WTC11 (cell line): Measurements from ENCODE around the gene ZNF749. TPM values are rescaled to one million over a fixed set of nuclear protein-coding genes. Genes with fewer than 3 reads are reported as not detected.

Experiments
- ATAC-seq: fragments of 200-7000 bp; cut with Tn5 transposase; 2 replicates; pipeline ENCODE4 v1.10.0; 2021; ENCODE audit warnings: mild to moderate bottlenecking, moderate library complexity
- CTCF ChIA-PET: fragments of 300-600 bp; sonication (Branson Sonifier 250); formaldehyde crosslinking; loops from one replicate; lab custom pipeline; 2021; ENCODE audit warnings: antibody characterized with exemption; lab: Charles Lee
- POLR2A ChIA-PET: fragments of 350-600 bp; sonication (Branson Sonifier 250); formaldehyde crosslinking; loops from one replicate; lab custom pipeline; 2021; ENCODE audit warnings: antibody characterized with exemption; lab: Charles Lee
- DNase-seq: peaks from one replicate; pipeline ENCODE4 v3.0.0; 2021; ENCODE audit warnings: low spot score
- H3K27ac Mint-ChIP-seq: 2 replicates; pipeline ENCODE4 v1.8.0; 2021; ENCODE audit warnings: mixed read lengths
- H3K27me3 Mint-ChIP-seq: 2 replicates; pipeline ENCODE4 v1.8.0; 2021; ENCODE audit warnings: low read depth, mild to moderate bottlenecking, moderate library complexity, mixed read lengths
- H3K36me3 Mint-ChIP-seq: 2 replicates; pipeline ENCODE4 v1.8.0; 2021; ENCODE audit warnings: mixed read lengths
- H3K4me1 Mint-ChIP-seq: 2 replicates; pipeline ENCODE4 v1.8.0; 2022; ENCODE audit warnings: mixed read lengths
- H3K4me3 Mint-ChIP-seq: 2 replicates; pipeline ENCODE4 v1.8.0; 2021; ENCODE audit warnings: mild to moderate bottlenecking, moderate library complexity, mixed read lengths
- H3K9me3 Mint-ChIP-seq: 2 replicates; pipeline ENCODE4 v1.8.0; 2021; ENCODE audit warnings: mixed read lengths
- CREM ChIP-seq: sonication (generic); formaldehyde crosslinking; IDR thresholded peaks from 2 replicates; pipeline ENCODE4 v1.8.1; 2022; ENCODE audit warnings: mild to moderate bottlenecking, missing genetic modification reagents, moderate library complexity
- FOXK1 ChIP-seq: sonication (generic); formaldehyde crosslinking; IDR thresholded peaks from 2 replicates; pipeline ENCODE4 v1.8.0; 2022; ENCODE audit warnings: mild to moderate bottlenecking, moderate library complexity, missing genetic modification reagents
- FOXP1 ChIP-seq: sonication (generic); formaldehyde crosslinking; IDR thresholded peaks from 2 replicates; pipeline ENCODE4 v1.8.0; 2022; ENCODE audit warnings: missing genetic modification reagents, mild to moderate bottlenecking, moderate library complexity, borderline replicate concordance
- GABPB1 ChIP-seq: sonication (generic); formaldehyde crosslinking; IDR thresholded peaks from 2 replicates; pipeline ENCODE4 v1.8.1; 2023; ENCODE audit warnings: mild to moderate bottlenecking, missing genetic modification reagents
- KAT7 ChIP-seq: sonication (generic); formaldehyde crosslinking; IDR thresholded peaks from 2 replicates; pipeline ENCODE4 v1.8.1; 2023; ENCODE audit warnings: missing genetic modification reagents, mild to moderate bottlenecking, borderline replicate concordance
- MYBL2 ChIP-seq: sonication (generic); formaldehyde crosslinking; IDR thresholded peaks from 2 replicates; pipeline ENCODE4 v1.8.1; 2023; ENCODE audit warnings: mild to moderate bottlenecking, moderate library complexity, missing genetic modification reagents
- NFYB ChIP-seq: sonication (generic); formaldehyde crosslinking; conservative IDR thresholded peaks from 2 replicates; pipeline ENCODE4 v1.8.0; 2022; ENCODE audit warnings: low read depth, missing genetic modification reagents
- SP1 ChIP-seq: sonication (generic); formaldehyde crosslinking; conservative IDR thresholded peaks from 2 replicates; pipeline ENCODE4 v1.8.1; 2022; ENCODE audit warnings: missing genetic modification reagents
- total RNA-seq: library from RNA; stranded (reverse); gene quantifications from 3 replicates; pipeline ENCODE4 v1.2.3, GENCODE V29; 2021
- TF ChIP-seq, protein P1 (sequence below): sonication (generic); formaldehyde crosslinking; IDR thresholded peaks from 2 replicates; pipeline ENCODE4 v1.8.0; 2022; ENCODE audit warnings: mild to moderate bottlenecking, missing genetic modification reagents
- TF ChIP-seq, protein P2 (sequence below): sonication (generic); formaldehyde crosslinking; IDR thresholded peaks from 2 replicates; pipeline ENCODE4 v1.8.0; 2023; ENCODE audit warnings: missing genetic modification reagents
- TF ChIP-seq, protein P3 (sequence below): sonication (generic); formaldehyde crosslinking; IDR thresholded peaks from 2 replicates; pipeline ENCODE4 v1.8.1; 2022; ENCODE audit warnings: missing genetic modification reagents, borderline replicate concordance
- TF ChIP-seq, protein P4 (sequence below): sonication (generic); formaldehyde crosslinking; IDR thresholded peaks from 2 replicates; pipeline ENCODE4 v1.8.1; 2023; ENCODE audit warnings: mild to moderate bottlenecking, missing genetic modification reagents, moderate library complexity
- TF ChIP-seq, protein P5 (sequence below): sonication (generic); formaldehyde crosslinking; IDR thresholded peaks from 2 replicates; pipeline ENCODE4 v1.8.0; 2023; ENCODE audit warnings: missing genetic modification reagents, mild to moderate bottlenecking, borderline replicate concordance
- TF ChIP-seq, protein P6 (sequence below): sonication (generic); formaldehyde crosslinking; IDR thresholded peaks from 2 replicates; pipeline ENCODE4 v1.8.0; 2022; ENCODE audit warnings: mild to moderate bottlenecking, missing genetic modification reagents
- TF ChIP-seq, protein P7 (sequence below): sonication (generic); formaldehyde crosslinking; IDR thresholded peaks from 2 replicates; pipeline ENCODE4 v1.8.1; 2023; ENCODE audit warnings: mild to moderate bottlenecking, moderate library complexity, missing genetic modification reagents

Gene ZNF749
- total RNA-seq, 1 experiment from 2014 or later = 34.6 TPM

DNA sequence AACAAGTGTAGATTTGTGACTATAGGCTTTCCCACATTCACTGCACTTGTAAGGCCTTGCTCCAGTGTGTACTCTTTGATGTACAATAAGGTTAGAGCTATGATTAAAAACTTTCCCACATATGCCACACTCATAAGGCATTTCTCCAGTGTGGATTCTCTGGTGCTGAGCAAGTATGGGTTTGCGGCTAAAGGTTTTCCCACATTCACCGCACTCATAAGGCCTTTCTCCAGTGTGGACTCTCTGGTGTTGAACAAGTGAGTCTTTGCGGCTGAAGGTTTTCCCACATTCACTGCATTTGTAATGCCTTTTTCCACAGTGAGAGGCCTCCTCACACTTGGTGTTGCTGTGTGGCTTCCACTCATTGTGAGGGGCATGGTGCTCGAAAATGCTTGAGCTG is 38.5 kb downstream of the ZNF749 start (continued):
- TF ChIP-seq, protein P1, sequence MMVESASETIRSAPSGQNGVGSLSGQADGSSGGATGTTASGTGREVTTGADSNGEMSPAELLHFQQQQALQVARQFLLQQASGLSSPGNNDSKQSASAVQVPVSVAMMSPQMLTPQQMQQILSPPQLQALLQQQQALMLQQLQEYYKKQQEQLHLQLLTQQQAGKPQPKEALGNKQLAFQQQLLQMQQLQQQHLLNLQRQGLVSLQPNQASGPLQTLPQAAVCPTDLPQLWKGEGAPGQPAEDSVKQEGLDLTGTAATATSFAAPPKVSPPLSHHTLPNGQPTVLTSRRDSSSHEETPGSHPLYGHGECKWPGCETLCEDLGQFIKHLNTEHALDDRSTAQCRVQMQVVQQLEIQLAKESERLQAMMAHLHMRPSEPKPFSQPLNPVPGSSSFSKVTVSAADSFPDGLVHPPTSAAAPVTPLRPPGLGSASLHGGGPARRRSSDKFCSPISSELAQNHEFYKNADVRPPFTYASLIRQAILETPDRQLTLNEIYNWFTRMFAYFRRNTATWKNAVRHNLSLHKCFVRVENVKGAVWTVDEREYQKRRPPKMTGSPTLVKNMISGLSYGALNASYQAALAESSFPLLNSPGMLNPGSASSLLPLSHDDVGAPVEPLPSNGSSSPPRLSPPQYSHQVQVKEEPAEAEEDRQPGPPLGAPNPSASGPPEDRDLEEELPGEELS (CRISPR knock-in tag) = no peak
- TF ChIP-seq, protein P2, sequence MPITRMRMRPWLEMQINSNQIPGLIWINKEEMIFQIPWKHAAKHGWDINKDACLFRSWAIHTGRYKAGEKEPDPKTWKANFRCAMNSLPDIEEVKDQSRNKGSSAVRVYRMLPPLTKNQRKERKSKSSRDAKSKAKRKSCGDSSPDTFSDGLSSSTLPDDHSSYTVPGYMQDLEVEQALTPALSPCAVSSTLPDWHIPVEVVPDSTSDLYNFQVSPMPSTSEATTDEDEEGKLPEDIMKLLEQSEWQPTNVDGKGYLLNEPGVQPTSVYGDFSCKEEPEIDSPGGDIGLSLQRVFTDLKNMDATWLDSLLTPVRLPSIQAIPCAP (CRISPR knock-in tag) = no peak
- TF ChIP-seq KAT7 (CRISPR knock-in tag) = no peak
- no peak for TF ChIP-seq SP1

DNA sequence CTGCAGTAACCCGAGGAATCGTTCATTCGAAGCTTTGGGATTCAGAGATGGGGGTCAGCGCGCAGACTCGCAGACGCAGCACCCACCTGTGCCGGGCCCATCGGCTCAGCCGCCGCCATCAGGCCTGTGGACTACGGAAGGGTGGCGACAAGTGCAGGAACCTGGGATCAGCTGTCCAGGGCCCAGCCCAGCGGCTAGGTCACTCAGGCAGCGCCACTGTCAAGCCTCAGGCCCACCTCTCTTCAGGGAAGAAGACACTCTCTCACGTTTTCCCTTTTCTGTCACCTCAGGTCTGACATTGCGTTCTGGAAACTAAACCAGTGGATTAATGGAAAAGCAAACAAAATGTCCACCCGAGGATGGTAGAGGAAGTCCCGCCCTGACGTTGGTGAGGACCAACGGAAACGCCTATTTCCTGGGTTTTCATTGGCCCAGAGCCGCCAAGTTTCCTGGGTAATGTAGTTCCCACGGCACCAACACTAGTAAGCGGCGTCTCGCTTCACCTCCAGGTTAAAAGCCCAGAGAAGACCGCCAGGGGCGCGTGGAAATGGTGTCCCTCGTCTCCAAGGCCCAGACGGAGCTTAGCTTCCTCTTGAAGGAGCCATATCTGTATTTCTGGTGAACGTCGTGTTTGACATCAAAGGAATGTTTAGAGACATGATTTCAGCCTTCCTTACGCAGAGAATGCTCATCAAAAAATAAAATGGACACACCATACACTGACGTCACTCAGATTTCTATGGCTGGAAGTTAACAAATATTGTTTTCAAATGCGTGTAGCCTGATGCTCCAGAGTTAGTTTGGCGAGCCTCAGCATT is 42.3 kb downstream of the ZNF749 start, which contains the start of gene ZNF772:
Gene ZNF772 (minus strand): TSS at position 376 of the 818 bp plus-strand sequence. CDS start 257 bp downstream, at position 119.
- H3K27me3 Mint-ChIP-seq = peaks cover 39% of the 10 kb centered on the region
- peak; percentile 99 for ATAC-seq
- TF ChIP-seq, protein P3, sequence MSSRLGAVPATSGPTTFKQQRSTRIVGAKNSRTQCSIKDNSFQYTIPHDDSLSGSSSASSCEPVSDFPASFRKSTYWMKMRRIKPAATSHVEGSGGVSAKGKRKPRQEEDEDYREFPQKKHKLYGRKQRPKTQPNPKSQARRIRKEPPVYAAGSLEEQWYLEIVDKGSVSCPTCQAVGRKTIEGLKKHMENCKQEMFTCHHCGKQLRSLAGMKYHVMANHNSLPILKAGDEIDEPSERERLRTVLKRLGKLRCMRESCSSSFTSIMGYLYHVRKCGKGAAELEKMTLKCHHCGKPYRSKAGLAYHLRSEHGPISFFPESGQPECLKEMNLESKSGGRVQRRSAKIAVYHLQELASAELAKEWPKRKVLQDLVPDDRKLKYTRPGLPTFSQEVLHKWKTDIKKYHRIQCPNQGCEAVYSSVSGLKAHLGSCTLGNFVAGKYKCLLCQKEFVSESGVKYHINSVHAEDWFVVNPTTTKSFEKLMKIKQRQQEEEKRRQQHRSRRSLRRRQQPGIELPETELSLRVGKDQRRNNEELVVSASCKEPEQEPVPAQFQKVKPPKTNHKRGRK (CRISPR knock-in tag) = no peak
- TF ChIP-seq NFYB (CRISPR knock-in tag) = peak; percentile 80
- peak; percentile 52; the same call in 1 of the 2 replicates for TF ChIP-seq FOXK1 (CRISPR knock-in tag)
- TF ChIP-seq MYBL2 (CRISPR knock-in tag) = no peak
- no peak; the same call in 1 of the 2 replicates for TF ChIP-seq GABPB1
- TF ChIP-seq FOXP1 (CRISPR knock-in tag) = peak; percentile 27; the same call in 1 of the 2 replicates
- TF ChIP-seq, protein P4, sequence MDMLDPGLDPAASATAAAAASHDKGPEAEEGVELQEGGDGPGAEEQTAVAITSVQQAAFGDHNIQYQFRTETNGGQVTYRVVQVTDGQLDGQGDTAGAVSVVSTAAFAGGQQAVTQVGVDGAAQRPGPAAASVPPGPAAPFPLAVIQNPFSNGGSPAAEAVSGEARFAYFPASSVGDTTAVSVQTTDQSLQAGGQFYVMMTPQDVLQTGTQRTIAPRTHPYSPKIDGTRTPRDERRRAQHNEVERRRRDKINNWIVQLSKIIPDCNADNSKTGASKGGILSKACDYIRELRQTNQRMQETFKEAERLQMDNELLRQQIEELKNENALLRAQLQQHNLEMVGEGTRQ (CRISPR knock-in tag) = no peak
- TF ChIP-seq, protein P5, sequence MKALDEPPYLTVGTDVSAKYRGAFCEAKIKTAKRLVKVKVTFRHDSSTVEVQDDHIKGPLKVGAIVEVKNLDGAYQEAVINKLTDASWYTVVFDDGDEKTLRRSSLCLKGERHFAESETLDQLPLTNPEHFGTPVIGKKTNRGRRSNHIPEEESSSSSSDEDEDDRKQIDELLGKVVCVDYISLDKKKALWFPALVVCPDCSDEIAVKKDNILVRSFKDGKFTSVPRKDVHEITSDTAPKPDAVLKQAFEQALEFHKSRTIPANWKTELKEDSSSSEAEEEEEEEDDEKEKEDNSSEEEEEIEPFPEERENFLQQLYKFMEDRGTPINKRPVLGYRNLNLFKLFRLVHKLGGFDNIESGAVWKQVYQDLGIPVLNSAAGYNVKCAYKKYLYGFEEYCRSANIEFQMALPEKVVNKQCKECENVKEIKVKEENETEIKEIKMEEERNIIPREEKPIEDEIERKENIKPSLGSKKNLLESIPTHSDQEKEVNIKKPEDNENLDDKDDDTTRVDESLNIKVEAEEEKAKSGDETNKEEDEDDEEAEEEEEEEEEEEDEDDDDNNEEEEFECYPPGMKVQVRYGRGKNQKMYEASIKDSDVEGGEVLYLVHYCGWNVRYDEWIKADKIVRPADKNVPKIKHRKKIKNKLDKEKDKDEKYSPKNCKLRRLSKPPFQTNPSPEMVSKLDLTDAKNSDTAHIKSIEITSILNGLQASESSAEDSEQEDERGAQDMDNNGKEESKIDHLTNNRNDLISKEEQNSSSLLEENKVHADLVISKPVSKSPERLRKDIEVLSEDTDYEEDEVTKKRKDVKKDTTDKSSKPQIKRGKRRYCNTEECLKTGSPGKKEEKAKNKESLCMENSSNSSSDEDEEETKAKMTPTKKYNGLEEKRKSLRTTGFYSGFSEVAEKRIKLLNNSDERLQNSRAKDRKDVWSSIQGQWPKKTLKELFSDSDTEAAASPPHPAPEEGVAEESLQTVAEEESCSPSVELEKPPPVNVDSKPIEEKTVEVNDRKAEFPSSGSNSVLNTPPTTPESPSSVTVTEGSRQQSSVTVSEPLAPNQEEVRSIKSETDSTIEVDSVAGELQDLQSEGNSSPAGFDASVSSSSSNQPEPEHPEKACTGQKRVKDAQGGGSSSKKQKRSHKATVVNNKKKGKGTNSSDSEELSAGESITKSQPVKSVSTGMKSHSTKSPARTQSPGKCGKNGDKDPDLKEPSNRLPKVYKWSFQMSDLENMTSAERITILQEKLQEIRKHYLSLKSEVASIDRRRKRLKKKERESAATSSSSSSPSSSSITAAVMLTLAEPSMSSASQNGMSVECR (CRISPR knock-in tag) = no peak; the same call in 1 of the 2 replicates
- TF ChIP-seq CREM = 0 out of 2 replicates have a peak, but pooled peaks have one; percentile 44
- TF ChIP-seq, protein P6, sequence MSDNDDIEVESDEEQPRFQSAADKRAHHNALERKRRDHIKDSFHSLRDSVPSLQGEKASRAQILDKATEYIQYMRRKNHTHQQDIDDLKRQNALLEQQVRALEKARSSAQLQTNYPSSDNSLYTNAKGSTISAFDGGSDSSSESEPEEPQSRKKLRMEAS (CRISPR knock-in tag) = peak; percentile 66
- TF ChIP-seq, protein P7, sequence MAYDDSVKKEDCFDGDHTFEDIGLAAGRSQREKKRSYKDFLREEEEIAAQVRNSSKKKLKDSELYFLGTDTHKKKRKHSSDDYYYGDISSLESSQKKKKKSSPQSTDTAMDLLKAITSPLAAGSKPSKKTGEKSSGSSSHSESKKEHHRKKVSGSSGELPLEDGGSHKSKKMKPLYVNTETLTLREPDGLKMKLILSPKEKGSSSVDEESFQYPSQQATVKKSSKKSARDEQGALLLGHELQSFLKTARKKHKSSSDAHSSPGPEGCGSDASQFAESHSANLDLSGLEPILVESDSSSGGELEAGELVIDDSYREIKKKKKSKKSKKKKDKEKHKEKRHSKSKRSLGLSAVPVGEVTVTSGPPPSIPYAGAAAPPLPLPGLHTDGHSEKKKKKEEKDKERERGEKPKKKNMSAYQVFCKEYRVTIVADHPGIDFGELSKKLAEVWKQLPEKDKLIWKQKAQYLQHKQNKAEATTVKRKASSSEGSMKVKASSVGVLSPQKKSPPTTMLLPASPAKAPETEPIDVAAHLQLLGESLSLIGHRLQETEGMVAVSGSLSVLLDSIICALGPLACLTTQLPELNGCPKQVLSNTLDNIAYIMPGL (CRISPR knock-in tag) = 0 out of 2 replicates have a peak, but pooled peaks have one; percentile 33
- TF ChIP-seq, all 79 proteins: peak for 6
- Mint-ChIP-seq H3K36me3 (peaks cover 48% of the 10 kb centered on the region), H3K27ac (peak within 1 kb of the TSS; percentile 79), H3K4me1 (peaks cover 7% of the 10 kb centered on the region), H3K9me3 (peaks cover 68% of the 10 kb centered on the region), H3K4me3 (peak within 1 kb of the TSS; percentile 88)
- peak; percentile 89 for DNase-seq
- ChIA-PET POLR2A (interaction anchor here (0.6 to 1.2 kb wide), 3 partner anchors 42 to 234 kb away, joined by 3 to 7 read pairs (median 5); partner anchors contain the start of genes ZNF154 and ZNF749), CTCF (interaction anchor here (0.6 to 1.1 kb wide), 4 partner anchors 9 to 269 kb away, joined by 3 to 4 read pairs (median 3); partner anchors contain the start of genes ZNF211 and ZNF776)
